ENCODE data around the gene BARX2.

Gene BARX2

DNA sequence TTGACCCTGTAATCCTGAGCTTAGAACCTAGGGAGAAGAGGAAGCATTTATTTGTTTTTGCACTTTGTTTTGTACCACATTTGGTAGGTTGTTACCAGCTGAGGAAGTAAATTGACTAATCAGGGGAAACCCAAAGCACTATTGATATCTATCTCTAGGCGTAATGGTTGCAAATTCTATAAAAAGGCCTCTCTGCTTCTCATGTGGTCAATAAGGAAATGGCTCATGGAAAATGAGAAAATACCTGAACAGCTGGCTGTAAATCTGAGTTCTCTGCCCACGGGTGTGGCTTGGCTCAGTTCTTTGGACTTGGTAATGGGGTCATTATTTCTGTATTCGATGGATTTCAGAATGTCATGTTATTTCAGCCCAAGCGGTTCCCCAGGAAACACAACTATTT lies 42.4 kb downstream of the BARX2 start:
- no peak overlapping the region for H3K27ac ChIP-seq
- no peak for TF ChIP-seq CTCF (conservative IDR thresholded peaks at IDR 0.05)

DNA sequence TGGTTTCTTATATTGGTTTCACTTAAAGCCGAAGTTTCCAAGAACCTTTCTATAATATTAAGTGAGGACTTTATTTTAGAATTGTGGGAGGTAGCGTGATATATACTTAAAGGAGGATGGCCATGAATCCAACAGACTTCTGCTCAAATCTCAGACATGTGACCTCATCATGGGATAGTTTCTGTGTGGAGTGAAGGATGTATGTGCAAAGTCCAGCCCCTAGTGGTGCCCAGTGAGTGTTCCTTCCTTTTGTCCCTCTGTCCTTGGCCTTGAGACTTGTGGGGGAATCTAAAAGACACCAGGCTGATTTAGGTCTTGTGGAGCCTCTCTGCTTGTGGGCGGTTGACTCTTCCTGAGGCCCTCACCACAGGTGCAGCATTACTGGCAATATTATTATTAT lies 43.7 kb downstream of the BARX2 start:
- TF ChIP-seq CTCF (conservative IDR thresholded peaks at IDR 0.05): no peak
- no peak overlapping the region for H3K27ac ChIP-seq

GRCh38 chr11:129423426-129423825 lies 47.8 kb downstream of the BARX2 start:
- no peak for TF ChIP-seq CTCF (conservative IDR thresholded peaks at IDR 0.05)
- H3K27ac ChIP-seq: no peak overlapping the region

DNA sequence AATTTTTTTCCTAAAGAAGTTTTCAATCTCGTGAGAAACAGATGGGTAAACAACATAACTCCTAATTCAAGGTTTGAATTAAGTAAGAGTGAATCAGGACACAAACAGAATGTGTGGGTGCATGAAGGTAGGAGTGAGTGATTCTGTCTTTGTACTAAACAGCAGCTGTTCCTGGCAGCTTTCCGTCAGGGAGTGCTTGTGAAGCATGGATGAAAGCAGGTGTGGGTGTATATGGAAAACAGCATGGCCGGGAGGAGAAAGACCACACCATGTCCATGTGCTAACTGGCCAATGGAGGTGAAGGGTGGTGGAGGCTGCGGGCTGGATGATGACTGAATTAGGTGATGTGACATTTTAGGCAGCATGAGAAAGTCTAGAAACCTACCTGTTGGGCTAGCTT lies 49.6 kb downstream of the BARX2 start:
- H3K27ac ChIP-seq: no peak overlapping the region
- no peak for TF ChIP-seq CTCF (conservative IDR thresholded peaks at IDR 0.05)

DNA sequence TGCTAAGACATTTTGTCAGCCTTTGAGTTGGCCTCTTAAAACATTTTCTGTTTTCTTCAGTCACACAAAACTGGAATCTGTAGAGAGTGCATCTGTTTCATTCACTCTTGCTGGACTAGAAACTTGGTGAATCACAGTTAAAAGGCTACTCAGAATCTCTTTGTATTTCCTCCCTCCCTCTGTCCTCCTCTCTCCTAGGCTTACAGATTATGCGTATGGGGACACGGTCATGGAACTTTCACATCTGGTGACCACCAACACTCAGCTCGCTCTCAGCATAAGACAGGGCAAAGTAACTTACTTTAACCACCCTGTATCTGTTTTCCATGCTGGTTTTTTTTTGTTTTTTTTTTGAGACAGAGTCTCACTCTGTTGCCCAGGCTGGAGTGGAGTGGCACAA lies 50.4 kb downstream of the BARX2 start:
- no peak for TF ChIP-seq CTCF (conservative IDR thresholded peaks at IDR 0.05)
- H3K27ac ChIP-seq: no peak overlapping the region

DNA sequence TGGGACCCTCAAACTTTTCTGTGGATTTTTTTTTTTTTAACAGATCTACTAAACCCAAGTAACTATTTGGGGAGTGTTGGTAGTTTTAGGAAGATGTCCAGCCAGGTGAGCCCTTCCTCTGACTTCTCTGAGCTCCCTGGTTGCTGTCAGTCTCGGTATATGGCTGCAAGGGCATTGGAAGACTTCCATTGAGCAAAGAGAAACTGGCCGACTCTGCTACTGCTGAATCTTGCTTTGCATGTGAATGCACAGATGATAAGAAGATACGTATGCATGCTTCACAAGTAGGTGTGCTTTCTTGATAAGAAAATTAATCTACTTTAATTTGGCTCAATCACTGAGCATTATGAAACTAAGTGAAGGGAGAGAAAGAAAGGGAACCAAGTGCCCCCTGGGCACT lies 51.1 kb downstream of the BARX2 start:
- H3K27ac ChIP-seq: no peak overlapping the region
- TF ChIP-seq CTCF (conservative IDR thresholded peaks at IDR 0.05): no peak

DNA sequence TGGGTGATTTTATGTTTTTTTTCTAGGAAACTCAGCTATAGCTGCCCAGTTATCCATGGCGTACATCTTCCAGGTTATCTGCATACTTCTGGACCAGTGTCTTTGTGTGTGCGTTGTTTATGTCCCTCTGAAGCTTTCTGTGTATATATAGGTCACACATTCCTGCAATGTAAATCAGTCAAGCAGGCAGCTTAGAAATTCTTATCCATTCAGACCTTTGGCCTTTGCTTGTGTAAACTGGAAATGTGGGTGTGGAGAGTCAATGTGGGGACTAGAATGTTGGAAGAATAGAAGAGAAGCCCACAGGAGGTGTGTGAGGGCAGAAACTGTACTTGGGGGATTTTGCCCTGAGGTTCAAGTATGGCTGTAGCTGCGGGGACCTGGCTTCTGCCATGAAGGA lies 51.7 kb downstream of the BARX2 start:
- no peak overlapping the region for H3K27ac ChIP-seq
- TF ChIP-seq CTCF (conservative IDR thresholded peaks at IDR 0.05): no peak

All from VCaP (cell line).